Right lobe of liver (tissue), 6 donors: Measurements from ENCODE around the gene GPR17. TPM values are rescaled to one million over a fixed set of nuclear protein-coding genes. Genes with fewer than 3 reads are reported as not detected.

Experiments
- ATAC-seq, 4 donors: fragments of 200-7000 bp; cut with Tn5 transposase; one replicate each; pipeline ENCODE4 v1.9.1; 2020; ENCODE audit warnings: mild to moderate bottlenecking in 4 of 4, moderate library complexity in 4 of 4
- DNase-seq, 3 donors: peaks; one replicate each; pipeline ENCODE4 v3.0.0-alpha.2; 2020
- H3K27ac ChIP-seq, 3 donors: fragments of 200-600 bp; one replicate each; pipeline ENCODE4 v1.8.0; 2022
- H3K27me3 ChIP-seq, 2 donors: fragments of 200-600 bp; one replicate each; pipeline ENCODE4 v1.8.0; 2022
- H3K36me3 ChIP-seq, 4 donors: fragments of 200-600 bp; sonication (generic) in 1 of 4; one replicate each; pipeline versions ENCODE4 v1.5.1 to v1.8.0; 2017 to 2022; ENCODE audit warnings: control low read depth in 1 of 4
- H3K4me1 ChIP-seq, 4 donors: fragments of 200-600 bp; sonication (generic) in 1 of 4; one replicate each; pipeline versions ENCODE4 v1.5.1 to v1.8.0; 2017 to 2022; ENCODE audit warnings: control low read depth in 1 of 4
- H3K4me3 ChIP-seq, 3 donors: fragments of 200-600 bp; one replicate each; pipeline ENCODE4 v1.8.0; 2022
- H3K9me3 ChIP-seq, 4 donors: fragments of 200-600 bp; sonication (generic) in 1 of 4; one replicate each; pipeline versions ENCODE4 v1.5.1 to v1.8.0; 2017 to 2022; ENCODE audit warnings: control low read depth in 1 of 4
- CTCF ChIP-seq, 4 donors: fragments of 200-600 bp in 3 of 4; fragments of 450-650 bp in 1 of 4; IDR thresholded peaks; one replicate each; pipeline versions ENCODE4 v1.5.1 to v1.8.0; 2016 to 2022; ENCODE audit warnings: antibody characterized with exemption in 4 of 4, mild to moderate bottlenecking in 2 of 4
- POLR2A ChIP-seq: fragments of 450-650 bp; IDR thresholded peaks from one replicate; pipeline ENCODE4 v1.6.1; 2017; ENCODE audit warnings: antibody characterized with exemption, mild to moderate bottlenecking
- whole genome bisulfite sequencing: methylation state at CpG from one replicate; pipeline ENCODE4 v1.1.6; 2018; ENCODE audit warnings: low coverage, low lambda C conversion rate; ENCODE audit not compliant: insufficient coverage; ENCODE audit errors: missing lambda C conversion rate; 5-methylcytosine and 5-hydroxymethylcytosine counted together
- intact Hi-C, 2 donors: fragments of 100-400 bp; cut with DNase I; formaldehyde crosslinking; loops; one replicate each; pipeline versions ENCODE4 v1.11.2 to v1.14.1; 2022
- total RNA-seq, 6 experiments: library from RNA; depleted of rRNA in 2 of 6; stranded (reverse); fragments of >200 nt in 2 of 6; fragmentation: NEBNext Ultra II Directional in 3 of 6; extraction: Animal tissue kit (Norgen Biotek cat#: 25700) in 3 of 6; gene quantifications; one replicate each; pipeline versions ENCODE4 v1.1.0 to v1.2.4, GENCODE V29; 2016 to 2023
- donor health status: DM: no; HTN: yes; CAD: no.
- donor health status: DM: no; HTN: no; CAD: no.
- donor health status: DM: no; HTN: no; CAD: no.
- donor health status: DM: no; HTN: yes; CAD: no.
- donor health status: DM: no; HTN: yes; CAD: no.

The GPR17 gene
- total RNA-seq, 6 experiments from 2014 or later: not detected

GRCh38 chr2:127664065-127664894 lies 18.3 kb downstream of the GPR17 start:
- peak overlapping the region; percentile 46 to 71 (median 64) for H3K4me3 ChIP-seq
- DNase-seq (peak; percentile 62 to 82 (median 80)), ATAC-seq (peak; percentile 55 to 72 (median 69))
- H3K27ac ChIP-seq: peak overlapping the region; percentile 82 to 89 (median 88)
- peaks cover 0 to 40% (median 20%) of the 10 kb centered on the region in 4 donors for H3K4me1 ChIP-seq
- H3K27me3 ChIP-seq: no peaks in the 10 kb centered on the region
- intact Hi-C loops: no loop called here
- 14% methylated on average over 17 of the region's 69 CpGs for WGBS
- TF ChIP-seq POLR2A (no peak), CTCF (IDR thresholded peaks at IDR 0.05) (no peak)
- H3K9me3 ChIP-seq: no peaks in the 10 kb centered on the region
- H3K36me3 ChIP-seq: no peaks in the 10 kb centered on the region

DNA sequence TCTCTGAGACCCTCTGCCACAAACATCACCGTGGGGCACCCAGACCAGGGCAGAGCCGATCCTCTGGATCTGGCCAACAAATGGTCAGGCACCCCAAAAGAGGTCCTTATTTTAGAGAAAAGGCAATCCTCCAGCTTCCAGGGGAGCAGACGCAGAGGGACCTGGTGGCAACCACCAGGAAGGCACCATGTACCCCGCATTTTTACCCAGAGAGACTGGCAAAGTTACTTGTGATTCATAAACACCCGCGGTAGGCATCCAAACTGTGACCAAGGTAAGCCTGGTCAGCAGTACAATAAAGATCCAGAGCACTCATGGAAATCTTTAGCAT lies 18.9 kb downstream of the GPR17 start:
- Histone ChIP-seq H3K9me3 (no peaks in the 10 kb centered on the region), H3K4me3 (peak overlapping the region; percentile 46 to 71 (median 64)), H3K36me3 (no peaks in the 10 kb centered on the region), H3K27me3 (no peaks in the 10 kb centered on the region), H3K27ac (peak overlapping the region; percentile 82 to 89 (median 88)), H3K4me1 (peaks cover 0 to 40% (median 20%) of the 10 kb centered on the region in 4 donors)
- intact Hi-C loops: no loop called here
- WGBS: 13% methylated on average over 4 of the region's 6 CpGs
- ATAC-seq (peak in 2 of 4 donors; percentile 6 to 16), DNase-seq (no peak)
- TF ChIP-seq CTCF (IDR thresholded peaks at IDR 0.05) (no peak), POLR2A (no peak)

DNA sequence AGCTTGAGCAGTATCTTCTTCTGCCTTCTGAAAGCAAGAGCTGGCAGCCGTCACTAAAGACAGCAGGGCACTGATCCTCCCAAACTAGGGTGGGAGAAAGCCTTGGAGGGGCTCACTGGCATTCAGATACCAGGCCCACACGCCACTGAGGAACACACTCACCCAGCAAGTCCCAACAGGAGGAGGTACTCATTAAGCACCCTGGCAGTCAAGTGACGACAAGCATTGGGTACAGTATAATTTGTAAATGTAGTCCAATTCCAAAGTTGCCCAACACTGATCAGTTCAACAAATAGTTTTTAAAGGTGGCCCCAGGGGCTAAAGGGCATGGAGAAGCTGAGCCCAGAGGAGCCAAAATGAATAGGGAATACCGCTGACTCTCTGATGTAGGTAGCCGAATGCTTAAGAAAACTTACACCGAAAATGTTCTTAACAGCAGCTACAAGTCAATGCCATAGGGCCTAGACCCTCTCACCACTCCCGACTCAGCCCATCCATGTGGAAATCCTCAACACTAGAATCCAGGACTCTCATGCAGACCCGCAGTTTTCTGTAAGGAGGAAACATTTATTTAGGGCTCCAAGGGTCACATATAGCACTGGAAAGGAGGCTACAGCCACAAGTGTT lies 19.4 kb downstream of the GPR17 start:
- Histone ChIP-seq H3K4me1 (peaks cover 0 to 40% (median 20%) of the 10 kb centered on the region in 4 donors), H3K9me3 (no peaks in the 10 kb centered on the region), H3K36me3 (no peaks in the 10 kb centered on the region), H3K4me3 (peak overlapping the region in 2 of 3 donors; percentile 64 to 71), H3K27ac (peak overlapping the region; percentile 82 to 89 (median 88)), H3K27me3 (no peaks in the 10 kb centered on the region)
- DNase-seq: peak; percentile 27 to 69 (median 61)
- peak; percentile 66 to 75 (median 70) for ATAC-seq
- no peak for TF ChIP-seq CTCF (IDR thresholded peaks at IDR 0.05)
- peak; percentile 38 for TF ChIP-seq POLR2A
- WGBS: 31% methylated on average over 7 of the region's 8 CpGs
- intact Hi-C loops: no loop called here

- Histone ChIP-seq H3K27me3 (no peaks in the 10 kb centered on the region), H3K4me3 (no peak overlapping the region), H3K27ac (no peak overlapping the region), H3K9me3 (no peaks in the 10 kb centered on the region), H3K36me3 (no peaks in the 10 kb centered on the region), H3K4me1 (peaks cover 0 to 21% (median 9%) of the 10 kb centered on the region in 4 donors)
- no peak for DNase-seq
- TF ChIP-seq POLR2A: no peak
- TF ChIP-seq CTCF (IDR thresholded peaks at IDR 0.05): no peak
- ATAC-seq: no peak
- intact Hi-C loops: no loop called here
- 58% methylated on average over 5 of the region's 7 CpGs for WGBS
These were observed 23.1 kb downstream of the GPR17 start for GRCh38 chr2:127669056-127669455.
